RWPE2 (cell line): ENCODE data around the gene CCDC83.
"Not testable (repeated sequence)": the region's sequence is repeated elsewhere in the genome, so short reads cannot be mapped to it uniquely, and the experiment has no call there.

ENCODE experiments used
- ATAC-seq: fragments of 200-7000 bp; cut with Tn5 transposase; 3 replicates; pipeline ENCODE4 v1.9.1; 2021; ENCODE audit warnings: low read depth
- DNase-seq: peaks from one replicate; pipeline ENCODE4 v3.0.0-alpha.2; 2020; ENCODE audit warnings: low spot score
- H3K27ac ChIP-seq: fragments of 450-650 bp; 2 replicates; pipeline ENCODE4 v1.5.1; 2017; ENCODE audit warnings: mild to moderate bottlenecking; ENCODE audit not compliant: poor library complexity, severe bottlenecking
- H3K27me3 ChIP-seq: fragments of 250-450 bp; sonication (Bioruptor Pico); 2 replicates; pipeline ENCODE4 v1.5.1; 2021; ENCODE audit warnings: mild to moderate bottlenecking, moderate library complexity; ENCODE audit not compliant: insufficient read depth, poor library complexity, severe bottlenecking
- H3K36me3 ChIP-seq: fragments of 250-450 bp; sonication (Bioruptor Pico); 2 replicates; pipeline ENCODE4 v1.5.1; 2020; ENCODE audit warnings: low read depth, mild to moderate bottlenecking, moderate library complexity
- H3K4me1 ChIP-seq: fragments of 250-450 bp; sonication (Bioruptor Pico); 2 replicates; pipeline ENCODE4 v1.5.1; 2021; ENCODE audit warnings: mild to moderate bottlenecking, moderate library complexity; ENCODE audit not compliant: insufficient read depth, poor library complexity, severe bottlenecking
- H3K4me3 ChIP-seq: fragments of 250-450 bp; sonication (Bioruptor Pico); 2 replicates; pipeline ENCODE4 v1.5.1; 2021; ENCODE audit warnings: mild to moderate bottlenecking, moderate library complexity; ENCODE audit not compliant: severe bottlenecking
- H3K9me3 ChIP-seq: fragments of 250-450 bp; sonication (Bioruptor Pico); 2 replicates; pipeline ENCODE4 v1.5.1; 2021; ENCODE audit warnings: mild to moderate bottlenecking, moderate library complexity; ENCODE audit not compliant: severe bottlenecking
- TF ChIP-seq, protein P1 (sequence below): fragments of 450-650 bp; IDR thresholded peaks from one replicate; pipeline ENCODE4 v1.5.1; 2017; ENCODE audit warnings: mild to moderate bottlenecking, moderate library complexity; ENCODE audit not compliant: poor library complexity, severe bottlenecking

Gene CCDC83

GRCh38 chr11:85848556-85848955 is 6.6 kb upstream of the CCDC83 start:
- DNase-seq (no peak), ATAC-seq (no peak)
- TF ChIP-seq, protein P1, sequence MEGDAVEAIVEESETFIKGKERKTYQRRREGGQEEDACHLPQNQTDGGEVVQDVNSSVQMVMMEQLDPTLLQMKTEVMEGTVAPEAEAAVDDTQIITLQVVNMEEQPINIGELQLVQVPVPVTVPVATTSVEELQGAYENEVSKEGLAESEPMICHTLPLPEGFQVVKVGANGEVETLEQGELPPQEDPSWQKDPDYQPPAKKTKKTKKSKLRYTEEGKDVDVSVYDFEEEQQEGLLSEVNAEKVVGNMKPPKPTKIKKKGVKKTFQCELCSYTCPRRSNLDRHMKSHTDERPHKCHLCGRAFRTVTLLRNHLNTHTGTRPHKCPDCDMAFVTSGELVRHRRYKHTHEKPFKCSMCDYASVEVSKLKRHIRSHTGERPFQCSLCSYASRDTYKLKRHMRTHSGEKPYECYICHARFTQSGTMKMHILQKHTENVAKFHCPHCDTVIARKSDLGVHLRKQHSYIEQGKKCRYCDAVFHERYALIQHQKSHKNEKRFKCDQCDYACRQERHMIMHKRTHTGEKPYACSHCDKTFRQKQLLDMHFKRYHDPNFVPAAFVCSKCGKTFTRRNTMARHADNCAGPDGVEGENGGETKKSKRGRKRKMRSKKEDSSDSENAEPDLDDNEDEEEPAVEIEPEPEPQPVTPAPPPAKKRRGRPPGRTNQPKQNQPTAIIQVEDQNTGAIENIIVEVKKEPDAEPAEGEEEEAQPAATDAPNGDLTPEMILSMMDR: no peak
- Histone ChIP-seq H3K36me3 (no peaks in the 10 kb centered on the region), H3K4me3 (no peak overlapping the region), H3K4me1 (peaks cover 13% of the 10 kb centered on the region), H3K9me3 (no peaks in the 10 kb centered on the region), H3K27ac (no peak overlapping the region), H3K27me3 (no peaks in the 10 kb centered on the region)

DNA sequence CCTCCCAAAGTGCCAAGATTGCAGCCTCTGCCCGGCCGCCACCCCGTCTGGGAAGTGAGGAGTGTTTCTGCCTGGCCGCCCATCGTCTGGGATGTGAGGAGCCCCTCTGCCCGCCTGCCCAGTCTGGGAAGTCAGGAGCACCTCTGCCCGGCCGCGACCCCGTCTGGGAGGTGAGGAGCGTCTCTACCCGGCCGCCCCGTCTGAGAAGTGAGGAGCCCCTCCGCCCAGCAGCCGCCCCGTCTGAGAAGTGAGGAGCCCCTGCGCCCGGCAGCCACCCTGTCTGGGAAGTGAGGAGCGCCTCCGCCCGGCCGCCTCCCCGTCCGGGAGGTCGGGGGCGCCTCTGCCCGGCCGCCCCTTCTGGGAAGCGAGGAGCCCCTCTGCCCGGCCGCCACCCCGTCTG is 2.4 kb upstream of the CCDC83 start:
- H3K4me1 ChIP-seq, H3K36me3 ChIP-seq, H3K27me3 ChIP-seq, DNase-seq, H3K27ac ChIP-seq, H3K4me3 ChIP-seq, ATAC-seq, H3K9me3 ChIP-seq: not testable (repeated sequence)

- H3K27me3 ChIP-seq, H3K4me1 ChIP-seq, ATAC-seq, H3K27ac ChIP-seq, DNase-seq, H3K9me3 ChIP-seq, H3K36me3 ChIP-seq, H3K4me3 ChIP-seq: not testable (repeated sequence)
Observed at GRCh38 chr11:85853541-85853940, 1.6 kb upstream of the CCDC83 start.

DNA sequence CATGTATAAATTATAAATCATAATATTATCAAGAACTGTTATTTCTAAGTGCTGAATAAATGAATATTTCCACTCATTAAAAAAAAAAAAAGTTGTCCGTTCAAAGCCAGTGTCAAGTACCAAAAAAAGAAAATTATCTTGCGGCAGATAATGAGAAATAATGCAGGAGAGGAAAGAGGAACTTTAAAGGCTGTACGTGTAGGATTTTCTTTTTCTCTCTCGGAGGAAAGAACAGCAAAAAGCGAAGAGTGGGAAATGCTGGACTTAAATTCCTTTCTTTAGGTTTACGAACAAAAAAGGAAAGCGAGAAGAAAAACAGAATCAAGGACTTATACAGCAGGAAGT is 999 bp upstream of the CCDC83 start:
- DNase-seq (no peak), ATAC-seq (no peak)
- peak overlapping the region; percentile 32 for H3K4me3 ChIP-seq
- no peaks in the 10 kb centered on the region for H3K9me3 ChIP-seq
- H3K36me3 ChIP-seq: no peaks in the 10 kb centered on the region
- peaks cover 2% of the 10 kb centered on the region for H3K4me1 ChIP-seq
- H3K27ac ChIP-seq: peak overlapping the region; percentile 36
- no peaks in the 10 kb centered on the region for H3K27me3 ChIP-seq
- TF ChIP-seq, protein P1: no peak

- DNase-seq (peak; percentile 84), ATAC-seq (peak; percentile 98)
- Histone ChIP-seq H3K36me3 (no peaks in the 10 kb centered on the region), H3K9me3 (no peaks in the 10 kb centered on the region), H3K27me3 (no peaks in the 10 kb centered on the region), H3K4me3 (peak overlapping the region; percentile 32), H3K4me1 (peaks cover 2% of the 10 kb centered on the region), H3K27ac (peak overlapping the region; percentile 36)
- TF ChIP-seq, protein P1: peak; percentile 96
Observed at GRCh38 chr11:85854557-85855340, 434 bp upstream of the CCDC83 start.

DNA sequence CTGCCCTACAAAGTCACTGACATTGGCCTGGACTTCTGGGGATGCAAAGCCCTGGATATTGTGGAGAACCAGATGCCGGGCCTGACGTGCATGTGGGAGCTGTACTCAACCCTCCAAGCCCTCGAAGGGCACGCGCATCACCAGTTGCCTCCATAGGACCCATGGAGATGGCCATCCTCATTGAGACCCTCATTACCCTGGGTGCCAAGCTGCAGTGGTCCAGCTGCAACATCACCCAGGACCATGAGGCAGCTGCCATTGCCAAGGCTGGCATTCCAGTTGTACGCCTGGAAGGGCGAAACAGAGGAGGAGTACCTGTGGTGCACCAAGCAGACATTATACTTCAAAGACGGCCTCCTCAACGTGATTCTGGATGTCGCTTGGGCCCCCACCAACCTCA is 1.9 kb downstream of the CCDC83 start:
- Histone ChIP-seq H3K4me3 (no peak overlapping the region), H3K27ac (no peak overlapping the region), H3K36me3 (no peaks in the 10 kb centered on the region), H3K9me3 (no peaks in the 10 kb centered on the region), H3K4me1 (peaks cover 2% of the 10 kb centered on the region), H3K27me3 (no peaks in the 10 kb centered on the region)
- ATAC-seq (no peak), DNase-seq (no peak)
- TF ChIP-seq, protein P1: no peak

- H3K4me1 ChIP-seq, ATAC-seq, H3K27me3 ChIP-seq, H3K27ac ChIP-seq, H3K4me3 ChIP-seq, DNase-seq, H3K9me3 ChIP-seq, H3K36me3 ChIP-seq: not testable (repeated sequence)
Observed at GRCh38 chr11:85859541-85859940, 4.4 kb downstream of the CCDC83 start.
